ENCODE results near the gene C11orf91. TPM values are rescaled to one million over a fixed set of nuclear protein-coding genes. Genes with fewer than 3 reads are reported as not detected.

The C11orf91 gene
- total RNA-seq, 2 donors from 2014 or later = 1.0 TPM; not detected in 1

GRCh38 chr11:33722590-33723234 lies 22.1 kb upstream of the C11orf91 start:
- H3K36me3 ChIP-seq (ENCODE audit: control insufficient read depth, insufficient read depth, low read length) = peaks cover 32% of the 10 kb centered on the region
- H3K9me3 Mint-ChIP-seq = no peaks in the 10 kb centered on the region
- no peaks in the 10 kb centered on the region for H3K4me1 ChIP-seq (ENCODE audit: control insufficient read depth, insufficient read depth, low read length)
- H3K4me3 ChIP-seq (ENCODE audit: low read length) = no peak overlapping the region
- H3K27me3 Mint-ChIP-seq (ENCODE audit: insufficient read depth) = no peaks in the 10 kb centered on the region
- no peak overlapping the region for H3K9ac ChIP-seq (ENCODE audit: extremely low read depth, low read length, poor library complexity, severe bottlenecking)
- H3K27ac ChIP-seq (ENCODE audit: low read depth, low read length) = no peak overlapping the region
- no peaks in the 10 kb centered on the region for H3K9me3 ChIP-seq (ENCODE audit: control insufficient read depth, low read length)
- 91 to 100% methylated on average over 1 to 2 of the region's 2 CpGs for WGBS, 2 experiments (ENCODE audit: insufficient coverage in 1 of 2, insufficient read length in 1 of 2)
- H3K27me3 ChIP-seq (ENCODE audit: control insufficient read depth, insufficient read depth, low read length, poor library complexity, severe bottlenecking) = no peaks in the 10 kb centered on the region
- no peak overlapping the region for H3K4me3 Mint-ChIP-seq
- no peak for DNase-seq
- no peak for TF ChIP-seq CTCF (conservative IDR thresholded peaks at IDR 0.05)
- peaks cover 19% of the 10 kb centered on the region for H3K4me1 Mint-ChIP-seq
- H3K36me3 Mint-ChIP-seq (ENCODE audit: low read depth) = peaks cover 20% of the 10 kb centered on the region
- no peak overlapping the region for H3K27ac Mint-ChIP-seq

- Histone ChIP-seq H3K9me3 (ENCODE audit: control insufficient read depth, low read length) (no peaks in the 10 kb centered on the region), H3K36me3 (ENCODE audit: control insufficient read depth, insufficient read depth, low read length) (peaks cover 39% of the 10 kb centered on the region), H3K27ac (ENCODE audit: low read depth, low read length) (no peak overlapping the region), H3K9ac (ENCODE audit: extremely low read depth, low read length, poor library complexity, severe bottlenecking) (no peak overlapping the region), H3K4me3 (ENCODE audit: low read length) (no peak overlapping the region), H3K4me1 (ENCODE audit: control insufficient read depth, insufficient read depth, low read length) (no peaks in the 10 kb centered on the region), H3K27me3 (ENCODE audit: control insufficient read depth, insufficient read depth, low read length, poor library complexity, severe bottlenecking) (no peaks in the 10 kb centered on the region)
- H3K9me3 Mint-ChIP-seq = no peaks in the 10 kb centered on the region
- TF ChIP-seq CTCF (conservative IDR thresholded peaks at IDR 0.05) = no peak
- H3K27ac Mint-ChIP-seq = no peak overlapping the region
- H3K4me3 Mint-ChIP-seq = no peak overlapping the region
- H3K36me3 Mint-ChIP-seq (ENCODE audit: low read depth) = peaks cover 20% of the 10 kb centered on the region
- peaks cover 19% of the 10 kb centered on the region for H3K4me1 Mint-ChIP-seq
- 93 to 100% methylated on average over 5 of the region's 5 CpGs for WGBS, 2 experiments (ENCODE audit: insufficient coverage in 1 of 2, insufficient read length in 1 of 2)
- no peak for DNase-seq
- H3K27me3 Mint-ChIP-seq (ENCODE audit: insufficient read depth) = no peaks in the 10 kb centered on the region
Observed at GRCh38 chr11:33721984-33722383, 21.4 kb upstream of the C11orf91 start.

- Mint-ChIP-seq H3K36me3 (ENCODE audit: low read depth) (peaks cover 20% of the 10 kb centered on the region), H3K9me3 (no peaks in the 10 kb centered on the region), H3K27me3 (ENCODE audit: insufficient read depth) (no peaks in the 10 kb centered on the region), H3K4me3 (no peak overlapping the region), H3K4me1 (peaks cover 19% of the 10 kb centered on the region), H3K27ac (no peak overlapping the region)
- H3K9ac ChIP-seq (ENCODE audit: extremely low read depth, low read length, poor library complexity, severe bottlenecking) = no peak overlapping the region
- no peak for DNase-seq
- 91% methylated on average over 1 of the region's 1 CpG; no CpG with 5 or more reads in 1 of the 2 experiments for WGBS, 2 experiments (ENCODE audit: insufficient coverage in 1 of 2, insufficient read length in 1 of 2)
- TF ChIP-seq CTCF (conservative IDR thresholded peaks at IDR 0.05) = no peak
- peaks cover 45% of the 10 kb centered on the region for H3K36me3 ChIP-seq (ENCODE audit: control insufficient read depth, insufficient read depth, low read length)
- H3K9me3 ChIP-seq (ENCODE audit: control insufficient read depth, low read length) = no peaks in the 10 kb centered on the region
- no peaks in the 10 kb centered on the region for H3K4me1 ChIP-seq (ENCODE audit: control insufficient read depth, insufficient read depth, low read length)
- no peak overlapping the region for H3K27ac ChIP-seq (ENCODE audit: low read depth, low read length)
- H3K4me3 ChIP-seq (ENCODE audit: low read length) = no peak overlapping the region
- no peaks in the 10 kb centered on the region for H3K27me3 ChIP-seq (ENCODE audit: control insufficient read depth, insufficient read depth, low read length, poor library complexity, severe bottlenecking)
Observed at GRCh38 chr11:33721426-33721825, 20.8 kb upstream of the C11orf91 start.
